ENCODE measurements around the gene RAB10.

DNA sequence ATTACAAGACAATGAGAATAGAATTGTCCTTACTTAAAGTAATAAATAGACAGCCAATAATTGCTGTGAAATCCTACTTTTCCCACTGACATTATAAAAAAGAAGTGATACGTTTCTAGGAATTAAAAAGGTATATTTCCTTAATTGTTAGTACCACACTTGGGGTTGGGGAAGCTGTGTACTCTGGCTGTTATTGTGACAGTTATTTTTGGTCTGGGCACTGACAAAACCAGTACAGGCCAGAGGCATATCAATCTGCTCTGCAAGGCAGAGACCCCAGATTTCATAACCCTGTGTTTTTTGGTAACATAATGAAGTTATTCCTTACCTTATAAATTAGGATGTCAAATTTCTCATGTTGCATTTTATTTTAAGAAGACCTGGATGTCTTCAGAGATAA, 66.5 kb downstream of the RAB10 start:
- TF ChIP-seq, protein P1, sequence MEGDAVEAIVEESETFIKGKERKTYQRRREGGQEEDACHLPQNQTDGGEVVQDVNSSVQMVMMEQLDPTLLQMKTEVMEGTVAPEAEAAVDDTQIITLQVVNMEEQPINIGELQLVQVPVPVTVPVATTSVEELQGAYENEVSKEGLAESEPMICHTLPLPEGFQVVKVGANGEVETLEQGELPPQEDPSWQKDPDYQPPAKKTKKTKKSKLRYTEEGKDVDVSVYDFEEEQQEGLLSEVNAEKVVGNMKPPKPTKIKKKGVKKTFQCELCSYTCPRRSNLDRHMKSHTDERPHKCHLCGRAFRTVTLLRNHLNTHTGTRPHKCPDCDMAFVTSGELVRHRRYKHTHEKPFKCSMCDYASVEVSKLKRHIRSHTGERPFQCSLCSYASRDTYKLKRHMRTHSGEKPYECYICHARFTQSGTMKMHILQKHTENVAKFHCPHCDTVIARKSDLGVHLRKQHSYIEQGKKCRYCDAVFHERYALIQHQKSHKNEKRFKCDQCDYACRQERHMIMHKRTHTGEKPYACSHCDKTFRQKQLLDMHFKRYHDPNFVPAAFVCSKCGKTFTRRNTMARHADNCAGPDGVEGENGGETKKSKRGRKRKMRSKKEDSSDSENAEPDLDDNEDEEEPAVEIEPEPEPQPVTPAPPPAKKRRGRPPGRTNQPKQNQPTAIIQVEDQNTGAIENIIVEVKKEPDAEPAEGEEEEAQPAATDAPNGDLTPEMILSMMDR (IDR thresholded peaks at IDR 0.05) = no peak
- TF ChIP-seq POLR2A (IDR thresholded peaks at IDR 0.05) = no peak
